ENCODE data around the gene VILL.

Gene VILL

GRCh38 chr3:38019658-38020341 is 29.2 kb downstream of the VILL start:
- H3K4me3 ChIP-seq (ENCODE audit: low read depth in 1 of 2, low read length in 2 of 2) = no peak overlapping the region
- no peak for ATAC-seq (ENCODE audit: insufficient read depth, low read depth)
- H4K20me1 ChIP-seq (ENCODE audit: insufficient read depth, low read length) = no peaks in the 10 kb centered on the region
- no peak overlapping the region for H3K9ac ChIP-seq (ENCODE audit: low read depth, low read length)
- no peak overlapping the region for H2AFZ ChIP-seq (ENCODE audit: low read depth, low read length)
- TF ChIP-seq EZH2 (IDR thresholded peaks at IDR 0.05; ENCODE audit: borderline replicate concordance, low read depth, low read length, severe bottlenecking) (no peak), CTCF (IDR thresholded peaks at IDR 0.05; ENCODE audit: borderline replicate concordance, extremely low read depth, low read length, poor library complexity, severe bottlenecking) (no peak)
- H3K4me2 ChIP-seq (ENCODE audit: insufficient read depth, low read length) = no peak overlapping the region
- H3K9me3 ChIP-seq (ENCODE audit: insufficient read depth, low read length, severe bottlenecking) = no peaks in the 10 kb centered on the region
- no peaks in the 10 kb centered on the region for H3K79me2 ChIP-seq (ENCODE audit: insufficient read depth, low read length)
- DNase-seq = no peak
- 0 out of 2 replicates have a peak, but pooled peaks cover 9% of the 10 kb centered on the region for H3K36me3 ChIP-seq (ENCODE audit: insufficient read depth, low read length)
- no peak overlapping the region for H3K27ac ChIP-seq (ENCODE audit: low read length)
- no peaks in the 10 kb centered on the region for H3K27me3 ChIP-seq (ENCODE audit: insufficient read depth, low read length, poor library complexity)
- H3K4me1 ChIP-seq (ENCODE audit: insufficient read depth, low read length) = peaks cover 14% of the 10 kb centered on the region

- Histone ChIP-seq H2AFZ (ENCODE audit: low read depth, low read length) (no peak overlapping the region), H4K20me1 (ENCODE audit: insufficient read depth, low read length) (no peaks in the 10 kb centered on the region), H3K36me3 (ENCODE audit: insufficient read depth, low read length) (0 out of 2 replicates have a peak, but pooled peaks cover 9% of the 10 kb centered on the region), H3K4me1 (ENCODE audit: insufficient read depth, low read length) (peaks cover 16% of the 10 kb centered on the region), H3K27me3 (ENCODE audit: insufficient read depth, low read length, poor library complexity) (no peaks in the 10 kb centered on the region), H3K79me2 (ENCODE audit: insufficient read depth, low read length) (no peaks in the 10 kb centered on the region), H3K4me2 (ENCODE audit: insufficient read depth, low read length) (no peak overlapping the region), H3K9ac (ENCODE audit: low read depth, low read length) (no peak overlapping the region), H3K4me3 (ENCODE audit: low read depth in 1 of 2, low read length in 2 of 2) (no peak overlapping the region), H3K9me3 (ENCODE audit: insufficient read depth, low read length, severe bottlenecking) (no peaks in the 10 kb centered on the region), H3K27ac (ENCODE audit: low read length) (no peak overlapping the region)
- ATAC-seq (ENCODE audit: insufficient read depth, low read depth) (no peak), DNase-seq (no peak)
- TF ChIP-seq EZH2 (IDR thresholded peaks at IDR 0.05; ENCODE audit: borderline replicate concordance, low read depth, low read length, severe bottlenecking) = no peak
- no peak for TF ChIP-seq CTCF (IDR thresholded peaks at IDR 0.05; ENCODE audit: borderline replicate concordance, extremely low read depth, low read length, poor library complexity, severe bottlenecking)
Measured at GRCh38 chr3:38020342-38020726, 29.7 kb downstream of the VILL start.

GRCh38 chr3:38021196-38021595 is 30.6 kb downstream of the VILL start:
- Histone ChIP-seq H3K79me2 (ENCODE audit: insufficient read depth, low read length) (no peaks in the 10 kb centered on the region), H3K4me1 (ENCODE audit: insufficient read depth, low read length) (peaks cover 23% of the 10 kb centered on the region), H4K20me1 (ENCODE audit: insufficient read depth, low read length) (no peaks in the 10 kb centered on the region), H3K36me3 (ENCODE audit: insufficient read depth, low read length) (0 out of 2 replicates have a peak, but pooled peaks cover 4% of the 10 kb centered on the region), H3K27ac (ENCODE audit: low read length) (no peak overlapping the region), H3K27me3 (ENCODE audit: insufficient read depth, low read length, poor library complexity) (no peaks in the 10 kb centered on the region), H3K9me3 (ENCODE audit: insufficient read depth, low read length, severe bottlenecking) (no peaks in the 10 kb centered on the region), H3K4me2 (ENCODE audit: insufficient read depth, low read length) (no peak overlapping the region), H2AFZ (ENCODE audit: low read depth, low read length) (no peak overlapping the region), H3K9ac (ENCODE audit: low read depth, low read length) (no peak overlapping the region), H3K4me3 (ENCODE audit: low read depth in 1 of 2, low read length in 2 of 2) (no peak overlapping the region)
- ATAC-seq (ENCODE audit: insufficient read depth, low read depth) (no peak), DNase-seq (no peak)
- TF ChIP-seq EZH2 (IDR thresholded peaks at IDR 0.05; ENCODE audit: borderline replicate concordance, low read depth, low read length, severe bottlenecking) (no peak), CTCF (IDR thresholded peaks at IDR 0.05; ENCODE audit: borderline replicate concordance, extremely low read depth, low read length, poor library complexity, severe bottlenecking) (no peak)
